Esophagus muscularis mucosa (tissue), 4 donors: ENCODE data around the gene CUBN.

ENCODE experiments used
- EP300 ChIP-seq: sonication (generic); formaldehyde crosslinking; IDR thresholded peaks from one replicate; pipeline ENCODE4 v1.6.1; 2017; ENCODE audit warnings: antibody characterized with exemption
- POLR2A ChIP-seq: fragments of 450-650 bp; IDR thresholded peaks from one replicate; pipeline ENCODE4 v1.6.1; 2017; ENCODE audit warnings: antibody characterized with exemption, moderate library complexity, mild to moderate bottlenecking, low read depth
- POLR2AphosphoS5 ChIP-seq, 2 donors: sonication (generic); formaldehyde crosslinking; IDR thresholded peaks; one replicate each; pipeline ENCODE4 v1.6.1; 2017; ENCODE audit warnings: antibody characterized with exemption in 2 of 2
- TF ChIP-seq, protein P1 (sequence below), 3 experiments: fragments of 200-600 bp in 2 of 3; fragments of 450-650 bp in 1 of 3; sonication (generic) in 2 of 3; IDR thresholded peaks; one replicate each; pipeline ENCODE4 v1.5.1; 2017 to 2019; ENCODE audit warnings: antibody characterized with exemption in 3 of 3, mild to moderate bottlenecking in 2 of 3, moderate library complexity in 1 of 3

DNA sequence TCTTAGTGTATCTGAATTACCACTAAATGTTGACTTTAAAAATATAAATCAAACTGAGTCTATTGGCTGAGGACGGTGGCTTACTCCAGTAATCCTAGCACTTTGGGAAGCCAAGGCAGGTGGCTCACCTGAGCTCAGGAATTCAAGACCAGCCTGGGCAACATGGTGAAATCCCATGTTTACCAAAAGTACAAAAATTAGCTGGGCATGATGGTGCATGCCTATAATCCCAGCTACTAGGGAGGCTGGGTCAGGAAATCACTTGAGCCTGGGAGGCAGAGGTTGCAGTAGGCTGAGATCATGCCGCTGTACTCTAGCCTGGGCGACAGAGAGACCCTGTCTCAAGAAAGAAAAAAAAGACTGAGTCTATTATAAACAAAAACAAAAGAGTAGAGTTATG, 205.9 kb downstream of the CUBN start:
- TF ChIP-seq, protein P1, sequence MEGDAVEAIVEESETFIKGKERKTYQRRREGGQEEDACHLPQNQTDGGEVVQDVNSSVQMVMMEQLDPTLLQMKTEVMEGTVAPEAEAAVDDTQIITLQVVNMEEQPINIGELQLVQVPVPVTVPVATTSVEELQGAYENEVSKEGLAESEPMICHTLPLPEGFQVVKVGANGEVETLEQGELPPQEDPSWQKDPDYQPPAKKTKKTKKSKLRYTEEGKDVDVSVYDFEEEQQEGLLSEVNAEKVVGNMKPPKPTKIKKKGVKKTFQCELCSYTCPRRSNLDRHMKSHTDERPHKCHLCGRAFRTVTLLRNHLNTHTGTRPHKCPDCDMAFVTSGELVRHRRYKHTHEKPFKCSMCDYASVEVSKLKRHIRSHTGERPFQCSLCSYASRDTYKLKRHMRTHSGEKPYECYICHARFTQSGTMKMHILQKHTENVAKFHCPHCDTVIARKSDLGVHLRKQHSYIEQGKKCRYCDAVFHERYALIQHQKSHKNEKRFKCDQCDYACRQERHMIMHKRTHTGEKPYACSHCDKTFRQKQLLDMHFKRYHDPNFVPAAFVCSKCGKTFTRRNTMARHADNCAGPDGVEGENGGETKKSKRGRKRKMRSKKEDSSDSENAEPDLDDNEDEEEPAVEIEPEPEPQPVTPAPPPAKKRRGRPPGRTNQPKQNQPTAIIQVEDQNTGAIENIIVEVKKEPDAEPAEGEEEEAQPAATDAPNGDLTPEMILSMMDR (IDR thresholded peaks at IDR 0.05) = no peak
- TF ChIP-seq POLR2A (no peak), POLR2AphosphoS5 (IDR thresholded peaks at IDR 0.05) (no peak), EP300 (no peak)
